Skeletal muscle satellite cell (primary cell): ENCODE data around the gene LHX5.

Source experiments
- H3K27me3 ChIP-seq: 2 replicates; pipeline ENCODE4 v1.7.0; 2013; ENCODE audit warnings: low read length; ENCODE audit not compliant: control insufficient read depth, insufficient read depth
- H3K36me3 ChIP-seq: 2 replicates; pipeline ENCODE4 v1.7.0; 2013; ENCODE audit warnings: mild to moderate bottlenecking, control low read depth, low read length; ENCODE audit not compliant: insufficient read depth
- H3K4me1 ChIP-seq: 2 replicates; pipeline ENCODE4 v1.7.0; 2013; ENCODE audit warnings: low read length; ENCODE audit not compliant: control insufficient read depth, insufficient read depth
- H3K4me2 ChIP-seq: 2 replicates; pipeline ENCODE4 v1.7.0; 2013; ENCODE audit warnings: mild to moderate bottlenecking, low read length
- H3K4me3 ChIP-seq: 2 replicates; pipeline ENCODE4 v1.7.0; 2013; ENCODE audit warnings: low read length
- H3K9ac ChIP-seq: 2 replicates; pipeline ENCODE4 v1.7.0; 2013; ENCODE audit warnings: mild to moderate bottlenecking, low read depth, low read length, moderate library complexity
- H3K9me3 ChIP-seq: replicated peaks from 2 replicates; pipeline ENCODE4 v1.7.0; 2013; ENCODE audit warnings: mild to moderate bottlenecking, control low read depth, low read length

The LHX5 gene

DNA sequence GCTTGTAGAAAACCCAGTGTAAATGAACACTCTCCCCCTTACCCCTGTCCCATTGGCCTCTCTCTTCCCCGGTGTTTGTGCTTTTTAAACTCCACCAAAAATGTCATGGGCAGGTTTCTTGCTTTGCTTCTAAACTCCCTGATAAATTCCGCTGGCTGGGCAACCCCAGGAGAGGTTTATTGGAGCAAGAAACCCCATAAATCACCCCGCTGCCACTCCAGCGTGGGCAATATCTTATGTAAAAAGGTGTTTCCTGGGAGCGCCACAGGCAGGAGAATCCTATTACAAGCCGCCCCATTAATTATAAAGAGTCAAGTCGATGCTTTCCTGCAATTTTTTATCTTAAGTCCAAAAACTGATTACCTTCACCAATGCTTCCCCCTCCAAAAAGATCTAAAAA lies 22.8 kb downstream of the LHX5 start:
- H3K4me3 ChIP-seq, result no peak overlapping the region
- H3K27me3 ChIP-seq, result peaks cover 40% of the 10 kb centered on the region
- H3K9me3 ChIP-seq, result no peaks in the 10 kb centered on the region

GRCh38 chr12:113445544-113446171 lies 26.0 kb downstream of the LHX5 start:
- Histone ChIP-seq H3K9ac (no peak overlapping the region), H3K4me2 (no peak overlapping the region), H3K9me3 (no peaks in the 10 kb centered on the region), H3K4me1 (no peaks in the 10 kb centered on the region), H3K36me3 (no peaks in the 10 kb centered on the region), H3K4me3 (no peak overlapping the region), H3K27me3 (peaks cover 61% of the 10 kb centered on the region)

More for the DNA sequence above, 22.8 kb downstream of the LHX5 start:
- H3K9ac ChIP-seq, result no peak overlapping the region
- H3K4me2 ChIP-seq, result no peak overlapping the region
- no peaks in the 10 kb centered on the region for H3K36me3 ChIP-seq
- H3K4me1 ChIP-seq, result no peaks in the 10 kb centered on the region

DNA sequence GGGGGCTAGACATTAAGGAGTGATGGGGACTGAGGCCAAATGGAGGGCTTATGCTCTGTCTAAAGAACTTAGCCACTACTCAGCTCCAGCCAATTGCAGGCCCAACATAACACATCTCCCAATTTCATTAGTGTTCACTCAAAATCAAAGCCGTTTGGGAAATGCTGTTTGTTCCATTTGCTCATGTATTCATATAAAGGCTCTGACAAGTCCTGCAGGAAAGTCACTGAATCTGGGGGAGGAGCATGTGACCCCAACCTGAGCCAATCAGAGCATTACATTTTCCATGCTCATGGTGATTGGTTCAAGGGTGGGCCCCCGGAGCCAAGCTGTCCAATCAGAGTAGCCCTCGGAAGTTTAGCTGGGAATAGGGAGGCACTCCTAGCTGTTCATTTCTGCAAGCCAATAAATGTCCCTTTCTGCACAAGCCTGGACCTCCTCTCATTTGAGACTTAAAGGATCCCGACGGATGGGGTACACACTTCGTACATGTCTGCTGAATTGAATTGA lies 28.6 kb downstream of the LHX5 start:
- no peak overlapping the region for H3K4me3 ChIP-seq
- no peaks in the 10 kb centered on the region for H3K9me3 ChIP-seq
- no peak overlapping the region for H3K9ac ChIP-seq
- H3K27me3 ChIP-seq, result peaks cover 65% of the 10 kb centered on the region
- no peak overlapping the region for H3K4me2 ChIP-seq
- H3K36me3 ChIP-seq, result no peaks in the 10 kb centered on the region
- no peaks in the 10 kb centered on the region for H3K4me1 ChIP-seq

- H3K9me3 ChIP-seq, result no peaks in the 10 kb centered on the region
- H3K4me1 ChIP-seq, result no peaks in the 10 kb centered on the region
- H3K9ac ChIP-seq, result no peak overlapping the region
- H3K36me3 ChIP-seq, result no peaks in the 10 kb centered on the region
- no peak overlapping the region for H3K4me3 ChIP-seq
- peaks cover 66% of the 10 kb centered on the region for H3K27me3 ChIP-seq
- H3K4me2 ChIP-seq, result no peak overlapping the region
Observed at GRCh38 chr12:113440947-113441782, 30.5 kb downstream of the LHX5 start.

- peaks cover 61% of the 10 kb centered on the region for H3K27me3 ChIP-seq
Observed at GRCh38 chr12:113440336-113440735, 31.3 kb downstream of the LHX5 start.

DNA sequence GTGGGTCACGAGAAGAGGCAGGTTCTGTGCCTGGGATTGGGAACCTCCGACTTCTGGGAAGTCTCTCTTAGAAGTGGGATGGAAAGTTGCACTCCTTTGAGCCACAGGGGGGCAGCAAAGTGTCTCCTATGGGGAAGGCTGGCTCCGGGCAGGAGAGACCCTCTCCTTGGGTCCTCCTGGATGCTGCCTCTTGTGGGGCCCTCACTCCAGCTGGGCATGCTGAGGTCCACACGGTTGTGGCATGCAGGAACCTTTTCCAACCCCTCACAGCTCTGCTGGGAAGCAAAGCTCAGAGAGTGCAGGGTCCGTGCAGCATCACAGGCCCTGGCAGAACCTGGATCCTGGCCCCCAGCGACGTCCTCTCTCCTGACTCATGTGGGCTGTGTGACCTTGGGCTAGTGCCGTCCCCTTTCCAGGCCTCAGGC lies 32.1 kb downstream of the LHX5 start:
- Histone ChIP-seq H3K27me3 (peaks cover 57% of the 10 kb centered on the region), H3K4me3 (no peak overlapping the region), H3K4me2 (no peak overlapping the region), H3K9me3 (no peaks in the 10 kb centered on the region), H3K9ac (no peak overlapping the region), H3K36me3 (no peaks in the 10 kb centered on the region), H3K4me1 (no peaks in the 10 kb centered on the region)

More at GRCh38 chr12:113440336-113440735, 31.3 kb downstream of the LHX5 start:
- no peak overlapping the region for H3K4me2 ChIP-seq
- no peaks in the 10 kb centered on the region for H3K36me3 ChIP-seq
- no peaks in the 10 kb centered on the region for H3K9me3 ChIP-seq
- no peak overlapping the region for H3K4me3 ChIP-seq
- no peaks in the 10 kb centered on the region for H3K4me1 ChIP-seq
- H3K9ac ChIP-seq, result no peak overlapping the region

DNA sequence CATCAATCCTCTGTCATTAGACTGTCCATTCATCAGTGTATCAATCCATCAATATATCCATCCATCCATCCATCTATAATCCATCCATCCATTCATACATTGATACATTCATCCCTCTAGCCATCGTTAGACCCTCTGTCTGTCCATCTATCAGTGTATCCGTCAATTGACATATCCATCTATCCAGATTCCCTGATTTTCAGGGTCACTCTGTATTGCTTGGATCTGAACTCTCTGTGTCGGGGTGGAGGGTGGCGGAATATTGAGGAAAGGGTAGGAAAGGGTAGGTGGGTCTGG lies 32.4 kb downstream of the LHX5 start:
- Histone ChIP-seq H3K4me2 (no peak overlapping the region), H3K9ac (no peak overlapping the region), H3K4me1 (no peaks in the 10 kb centered on the region), H3K4me3 (no peak overlapping the region), H3K9me3 (no peaks in the 10 kb centered on the region), H3K27me3 (peaks cover 55% of the 10 kb centered on the region), H3K36me3 (no peaks in the 10 kb centered on the region)

GRCh38 chr12:113438523-113439300 lies 33.0 kb downstream of the LHX5 start:
- Histone ChIP-seq H3K9ac (no peak overlapping the region), H3K4me2 (no peak overlapping the region), H3K27me3 (peaks cover 52% of the 10 kb centered on the region), H3K9me3 (no peaks in the 10 kb centered on the region), H3K4me1 (no peaks in the 10 kb centered on the region), H3K36me3 (no peaks in the 10 kb centered on the region), H3K4me3 (no peak overlapping the region)

GRCh38 chr12:113437729-113438100 lies 34.0 kb downstream of the LHX5 start:
- H3K4me1 ChIP-seq, result no peaks in the 10 kb centered on the region
- H3K9me3 ChIP-seq, result no peaks in the 10 kb centered on the region
- H3K36me3 ChIP-seq, result no peaks in the 10 kb centered on the region
- no peak overlapping the region for H3K4me3 ChIP-seq
- H3K4me2 ChIP-seq, result no peak overlapping the region
- peaks cover 43% of the 10 kb centered on the region for H3K27me3 ChIP-seq
- H3K9ac ChIP-seq, result no peak overlapping the region

- H3K36me3 ChIP-seq, result no peaks in the 10 kb centered on the region
- H3K4me3 ChIP-seq, result no peak overlapping the region
- H3K9me3 ChIP-seq, result no peaks in the 10 kb centered on the region
- H3K4me1 ChIP-seq, result no peaks in the 10 kb centered on the region
- peaks cover 38% of the 10 kb centered on the region for H3K27me3 ChIP-seq
- H3K9ac ChIP-seq, result no peak overlapping the region
- H3K4me2 ChIP-seq, result no peak overlapping the region
Observed at GRCh38 chr12:113436993-113437728, 34.5 kb downstream of the LHX5 start.

- no peak overlapping the region for H3K9ac ChIP-seq
- peaks cover 32% of the 10 kb centered on the region for H3K27me3 ChIP-seq
- no peaks in the 10 kb centered on the region for H3K9me3 ChIP-seq
- H3K36me3 ChIP-seq, result no peaks in the 10 kb centered on the region
- no peak overlapping the region for H3K4me2 ChIP-seq
- no peaks in the 10 kb centered on the region for H3K4me1 ChIP-seq
- no peak overlapping the region for H3K4me3 ChIP-seq
Observed at GRCh38 chr12:113436586-113436985, 35.1 kb downstream of the LHX5 start.
